Suprapubic skin (tissue), 4 donors: ENCODE data around the gene THRAP3. TPM values are rescaled to one million over a fixed set of nuclear protein-coding genes. Genes with fewer than 3 reads are reported as not detected.

Experiments
- DNase-seq, 2 donors: peaks; one replicate each; pipeline ENCODE4 v3.0.0-alpha.2; 2019; ENCODE audit warnings: low spot score in 2 of 2
- H3K27ac ChIP-seq: fragments of 200-600 bp; sonication (generic); one replicate; pipeline ENCODE4 v1.5.1; 2019
- H3K27me3 ChIP-seq: fragments of 200-600 bp; sonication (generic); one replicate; pipeline ENCODE4 v1.5.1; 2019
- H3K36me3 ChIP-seq: fragments of 200-600 bp; sonication (generic); one replicate; pipeline ENCODE4 v1.5.1; 2019
- H3K4me1 ChIP-seq: fragments of 200-600 bp; sonication (generic); one replicate; pipeline ENCODE4 v1.5.1; 2019
- H3K4me3 ChIP-seq: fragments of 200-600 bp; sonication (generic); one replicate; pipeline ENCODE4 v1.5.1; 2019; ENCODE audit warnings: mild to moderate bottlenecking
- H3K9me3 ChIP-seq: fragments of 200-600 bp; sonication (generic); one replicate; pipeline ENCODE4 v1.5.1; 2019
- EP300 ChIP-seq: sonication (generic); formaldehyde crosslinking; IDR thresholded peaks from one replicate; pipeline ENCODE4 v1.6.1; 2017; ENCODE audit warnings: antibody characterized with exemption
- POLR2A ChIP-seq, 2 donors: fragments of 450-650 bp; IDR thresholded peaks; one replicate each; pipeline ENCODE4 v1.6.1; 2017; ENCODE audit warnings: antibody characterized with exemption in 2 of 2, mild to moderate bottlenecking in 2 of 2, moderate library complexity in 2 of 2
- POLR2AphosphoS5 ChIP-seq, 3 donors: sonication (generic); formaldehyde crosslinking; IDR thresholded peaks; one replicate each; pipeline ENCODE4 v1.6.1; 2017; ENCODE audit warnings: antibody characterized with exemption in 3 of 3
- WGBS: methylation state at CpG from one replicate; pipeline ENCODE4 v1.1.5; 2018; 5-methylcytosine and 5-hydroxymethylcytosine counted together
- total RNA-seq, 4 donors: library from RNA; depleted of rRNA; stranded (reverse); fragments of >200 nt; gene quantifications; one replicate each; pipeline ENCODE4 v1.1.0, GENCODE V29; 2016
- TF ChIP-seq, protein P1 (sequence below), 2 donors: fragments of 200-600 bp in 1 of 2; fragments of 450-650 bp in 1 of 2; sonication (generic) in 1 of 2; IDR thresholded peaks; one replicate each; pipeline ENCODE4 v1.5.1; 2016 to 2019; ENCODE audit warnings: antibody characterized with exemption in 2 of 2, mild to moderate bottlenecking in 1 of 2, moderate library complexity in 1 of 2

The THRAP3 gene
- total RNA-seq, 4 donors from 2014 or later: 73.3 to 93.3 (median 78.2) TPM

- H3K36me3 ChIP-seq: peaks cover 8% of the 10 kb centered on the region
- H3K9me3 ChIP-seq: no peaks in the 10 kb centered on the region
- H3K4me3 ChIP-seq: no peak overlapping the region
- peaks cover 18% of the 10 kb centered on the region for H3K4me1 ChIP-seq
- DNase-seq: no peak
- H3K27me3 ChIP-seq: no peaks in the 10 kb centered on the region
- no peak overlapping the region for H3K27ac ChIP-seq
- TF ChIP-seq EP300: no peak
- TF ChIP-seq, protein P1, sequence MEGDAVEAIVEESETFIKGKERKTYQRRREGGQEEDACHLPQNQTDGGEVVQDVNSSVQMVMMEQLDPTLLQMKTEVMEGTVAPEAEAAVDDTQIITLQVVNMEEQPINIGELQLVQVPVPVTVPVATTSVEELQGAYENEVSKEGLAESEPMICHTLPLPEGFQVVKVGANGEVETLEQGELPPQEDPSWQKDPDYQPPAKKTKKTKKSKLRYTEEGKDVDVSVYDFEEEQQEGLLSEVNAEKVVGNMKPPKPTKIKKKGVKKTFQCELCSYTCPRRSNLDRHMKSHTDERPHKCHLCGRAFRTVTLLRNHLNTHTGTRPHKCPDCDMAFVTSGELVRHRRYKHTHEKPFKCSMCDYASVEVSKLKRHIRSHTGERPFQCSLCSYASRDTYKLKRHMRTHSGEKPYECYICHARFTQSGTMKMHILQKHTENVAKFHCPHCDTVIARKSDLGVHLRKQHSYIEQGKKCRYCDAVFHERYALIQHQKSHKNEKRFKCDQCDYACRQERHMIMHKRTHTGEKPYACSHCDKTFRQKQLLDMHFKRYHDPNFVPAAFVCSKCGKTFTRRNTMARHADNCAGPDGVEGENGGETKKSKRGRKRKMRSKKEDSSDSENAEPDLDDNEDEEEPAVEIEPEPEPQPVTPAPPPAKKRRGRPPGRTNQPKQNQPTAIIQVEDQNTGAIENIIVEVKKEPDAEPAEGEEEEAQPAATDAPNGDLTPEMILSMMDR (IDR thresholded peaks at IDR 0.05): no peak
- TF ChIP-seq POLR2A (IDR thresholded peaks at IDR 0.05): no peak
- no peak for TF ChIP-seq POLR2AphosphoS5 (IDR thresholded peaks at IDR 0.05)
- WGBS: 96% methylated on average over 6 of the region's 6 CpGs
Measured at GRCh38 chr1:36276688-36277087, 52.4 kb downstream of the THRAP3 start.

DNA sequence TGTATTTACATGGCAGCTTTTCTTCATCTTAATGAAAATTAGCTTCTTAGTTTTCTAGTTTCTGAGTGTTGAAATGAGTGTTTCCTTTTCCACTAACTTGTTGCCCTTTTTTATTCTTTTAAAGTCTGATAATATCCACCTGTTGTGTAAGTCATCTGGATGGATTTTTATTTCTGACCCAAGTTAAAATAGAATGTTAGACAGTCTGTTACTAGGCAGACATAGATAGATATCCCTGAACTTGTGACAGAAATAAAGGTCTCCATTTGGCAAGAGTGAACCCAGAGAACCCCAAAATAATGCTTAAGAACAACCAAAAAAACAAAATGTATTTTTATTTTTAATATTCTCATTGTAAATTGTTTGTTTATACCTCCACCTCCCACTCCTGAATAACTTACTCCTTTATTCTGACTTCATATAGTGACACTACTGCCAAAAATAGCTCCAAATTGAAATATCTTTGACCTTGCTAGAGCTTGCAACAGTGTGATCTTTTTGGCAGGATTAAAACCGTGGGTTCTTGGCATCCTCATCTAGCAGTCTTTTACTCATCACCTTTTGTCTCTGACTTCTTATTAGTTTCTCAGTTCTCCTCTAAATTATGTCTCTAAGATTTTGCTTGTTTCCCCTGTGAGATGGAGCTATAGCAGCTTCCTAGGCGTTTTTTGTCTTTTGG, 55.0 kb downstream of the THRAP3 start:
- Histone ChIP-seq H3K36me3 (peaks cover 18% of the 10 kb centered on the region), H3K27ac (peak overlapping the region; percentile 45), H3K9me3 (no peaks in the 10 kb centered on the region), H3K4me1 (peaks cover 18% of the 10 kb centered on the region), H3K27me3 (no peaks in the 10 kb centered on the region), H3K4me3 (no peak overlapping the region)
- no peak for DNase-seq
- 40% methylated on average over 2 of the region's 2 CpGs for WGBS
- TF ChIP-seq, protein P1 (IDR thresholded peaks at IDR 0.05): no peak
- no peak for TF ChIP-seq EP300
- TF ChIP-seq POLR2AphosphoS5 (IDR thresholded peaks at IDR 0.05): no peak
- no peak for TF ChIP-seq POLR2A (IDR thresholded peaks at IDR 0.05)

DNA sequence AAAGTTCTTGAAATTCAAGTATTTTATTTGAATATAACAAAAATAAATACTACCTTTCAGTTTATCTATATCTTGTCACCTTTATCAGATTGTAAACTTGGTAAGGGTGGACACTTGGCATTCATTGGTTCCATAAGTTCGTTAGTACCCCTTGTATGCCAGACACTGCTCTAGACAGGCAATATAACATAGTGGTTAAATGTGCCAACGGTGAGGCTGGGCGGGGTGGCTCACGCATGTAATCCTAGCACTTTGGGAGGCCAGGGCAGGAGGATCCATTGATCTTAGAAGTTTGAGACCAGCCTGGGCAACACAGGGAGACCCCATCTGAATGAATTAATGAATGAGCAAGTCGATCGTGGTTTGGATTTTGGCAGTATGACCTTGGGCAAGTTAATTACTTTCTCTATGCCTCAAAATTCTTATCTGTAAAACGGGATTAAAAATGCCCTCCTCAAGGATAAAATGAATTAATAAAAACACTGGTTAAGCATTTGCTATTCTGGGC, 55.6 kb downstream of the THRAP3 start:
- TF ChIP-seq, protein P1 (IDR thresholded peaks at IDR 0.05): no peak
- TF ChIP-seq POLR2AphosphoS5 (IDR thresholded peaks at IDR 0.05): no peak
- H3K27me3 ChIP-seq: no peaks in the 10 kb centered on the region
- no peaks in the 10 kb centered on the region for H3K9me3 ChIP-seq
- peaks cover 24% of the 10 kb centered on the region for H3K4me1 ChIP-seq
- no peak overlapping the region for H3K4me3 ChIP-seq
- DNase-seq: no peak
- H3K27ac ChIP-seq: peak overlapping the region; percentile 19
- 65% methylated on average over 7 of the region's 7 CpGs for WGBS
- peaks cover 17% of the 10 kb centered on the region for H3K36me3 ChIP-seq

- 29% methylated on average over 1 of the region's 1 CpG for WGBS
- Histone ChIP-seq H3K4me3 (no peak overlapping the region), H3K4me1 (peaks cover 22% of the 10 kb centered on the region), H3K27me3 (no peaks in the 10 kb centered on the region), H3K36me3 (peaks cover 46% of the 10 kb centered on the region), H3K9me3 (no peaks in the 10 kb centered on the region), H3K27ac (no peak overlapping the region)
- DNase-seq: no peak
- TF ChIP-seq POLR2A (IDR thresholded peaks at IDR 0.05) (no peak), POLR2AphosphoS5 (IDR thresholded peaks at IDR 0.05) (no peak), EP300 (no peak)
- TF ChIP-seq, protein P1 (IDR thresholded peaks at IDR 0.05): no peak
Measured at GRCh38 chr1:36284061-36284460, 59.8 kb downstream of the THRAP3 start.

DNA sequence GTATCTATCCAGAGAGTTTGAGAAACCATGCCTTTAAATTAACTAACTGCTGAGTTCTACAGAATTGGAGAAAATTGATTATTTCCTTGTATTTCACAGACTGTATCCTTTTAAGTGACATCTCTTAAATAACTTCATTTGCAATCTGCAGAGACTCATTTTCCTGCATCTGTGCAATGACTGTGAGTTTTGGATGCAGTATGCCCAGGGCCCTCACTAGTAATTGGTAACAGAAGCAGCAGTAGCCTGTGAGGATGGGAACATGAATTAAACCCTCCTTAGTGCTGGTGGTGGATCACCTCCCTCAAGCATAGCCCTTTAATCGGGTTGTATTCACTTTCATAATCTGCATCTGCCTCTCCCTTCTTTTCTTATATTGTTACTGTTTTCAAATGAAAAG, 60.3 kb downstream of the THRAP3 start:
- Histone ChIP-seq H3K27me3 (no peaks in the 10 kb centered on the region), H3K9me3 (no peaks in the 10 kb centered on the region), H3K4me3 (no peak overlapping the region), H3K36me3 (peaks cover 51% of the 10 kb centered on the region), H3K4me1 (peaks cover 18% of the 10 kb centered on the region), H3K27ac (no peak overlapping the region)
- TF ChIP-seq, protein P1 (IDR thresholded peaks at IDR 0.05): no peak
- TF ChIP-seq EP300 (no peak), POLR2A (IDR thresholded peaks at IDR 0.05) (no peak)
- DNase-seq: no peak
- WGBS: 52% methylated on average over 1 of the region's 1 CpG
